ENCODE measurements around the gene TBCK.

DNA sequence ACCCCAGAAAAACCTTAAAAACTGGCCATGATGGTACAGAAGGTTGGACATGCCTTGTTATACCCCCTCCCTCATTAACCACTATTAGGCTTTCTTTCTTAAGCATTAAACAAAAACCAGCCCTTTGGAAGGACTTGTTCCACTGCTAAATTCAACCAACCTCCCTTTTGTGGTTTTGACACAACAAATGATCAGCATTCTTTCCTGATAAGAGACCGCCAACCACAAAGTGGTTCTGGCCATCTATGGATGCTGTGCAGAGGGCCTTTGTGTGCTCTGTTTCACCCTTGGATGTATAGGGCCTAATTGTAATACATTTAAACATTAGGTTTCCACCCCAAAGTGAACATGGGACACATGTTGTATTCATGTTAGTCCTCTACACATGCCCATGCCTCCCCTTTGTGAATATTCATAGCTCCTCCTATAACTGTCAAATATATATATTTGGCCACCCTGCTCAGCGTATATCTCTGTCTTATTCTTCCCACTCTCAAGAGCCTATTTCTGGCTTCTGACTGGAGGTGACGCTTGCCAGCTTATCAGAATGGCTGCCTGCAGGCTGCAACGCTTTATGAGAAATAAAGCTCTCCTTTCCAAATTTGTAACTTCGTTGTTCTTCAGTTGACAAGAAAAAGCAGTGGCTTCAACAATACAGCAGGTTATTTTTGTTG, 294.1 kb downstream of the TBCK start:
- TF ChIP-seq, protein P1, sequence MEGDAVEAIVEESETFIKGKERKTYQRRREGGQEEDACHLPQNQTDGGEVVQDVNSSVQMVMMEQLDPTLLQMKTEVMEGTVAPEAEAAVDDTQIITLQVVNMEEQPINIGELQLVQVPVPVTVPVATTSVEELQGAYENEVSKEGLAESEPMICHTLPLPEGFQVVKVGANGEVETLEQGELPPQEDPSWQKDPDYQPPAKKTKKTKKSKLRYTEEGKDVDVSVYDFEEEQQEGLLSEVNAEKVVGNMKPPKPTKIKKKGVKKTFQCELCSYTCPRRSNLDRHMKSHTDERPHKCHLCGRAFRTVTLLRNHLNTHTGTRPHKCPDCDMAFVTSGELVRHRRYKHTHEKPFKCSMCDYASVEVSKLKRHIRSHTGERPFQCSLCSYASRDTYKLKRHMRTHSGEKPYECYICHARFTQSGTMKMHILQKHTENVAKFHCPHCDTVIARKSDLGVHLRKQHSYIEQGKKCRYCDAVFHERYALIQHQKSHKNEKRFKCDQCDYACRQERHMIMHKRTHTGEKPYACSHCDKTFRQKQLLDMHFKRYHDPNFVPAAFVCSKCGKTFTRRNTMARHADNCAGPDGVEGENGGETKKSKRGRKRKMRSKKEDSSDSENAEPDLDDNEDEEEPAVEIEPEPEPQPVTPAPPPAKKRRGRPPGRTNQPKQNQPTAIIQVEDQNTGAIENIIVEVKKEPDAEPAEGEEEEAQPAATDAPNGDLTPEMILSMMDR (IDR thresholded peaks at IDR 0.05 in 8 of 11, conservative IDR thresholded peaks at IDR 0.05 in 3 of 11) = no peak
- TF ChIP-seq POLR2AphosphoS5 (IDR thresholded peaks at IDR 0.05) = no peak
- TF ChIP-seq POLR2A (IDR thresholded peaks at IDR 0.05) = no peak

Measured in spleen (tissue), 7 donors.